Activated T-cell treated with anti-CD3 and anti-CD28 coated beads, Interleukin-2, amount 50 U/mL, for 24 hours (primary cell): ENCODE results near the gene TMPRSS6.
A peak's percentile ranks its signal among the peaks of the same experiment; 100 is the strongest.

ENCODE experiments used
- DNase-seq: peaks from one replicate; pipeline ENCODE4 v3.0.0-alpha.2; 2020
- H3K27ac Mint-ChIP-seq: 2 replicates; pipeline ENCODE4 v1.8.0; 2020; ENCODE audit warnings: mild to moderate bottlenecking, mixed read lengths
- H3K27me3 Mint-ChIP-seq: 2 replicates; pipeline ENCODE4 v1.8.0; 2020; ENCODE audit warnings: mixed read lengths
- H3K36me3 Mint-ChIP-seq: 2 replicates; pipeline ENCODE4 v1.8.0; 2020; ENCODE audit warnings: low read depth, mixed read lengths
- H3K4me1 Mint-ChIP-seq: 2 replicates; pipeline ENCODE4 v1.8.0; 2020; ENCODE audit warnings: low read depth, mixed read lengths
- H3K4me3 Mint-ChIP-seq: 2 replicates; pipeline ENCODE4 v1.8.0; 2020; ENCODE audit warnings: mild to moderate bottlenecking, moderate library complexity, mixed read lengths
- H3K9me3 Mint-ChIP-seq: 2 replicates; pipeline ENCODE4 v1.8.0; 2020; ENCODE audit warnings: mixed read lengths

The TMPRSS6 gene

DNA sequence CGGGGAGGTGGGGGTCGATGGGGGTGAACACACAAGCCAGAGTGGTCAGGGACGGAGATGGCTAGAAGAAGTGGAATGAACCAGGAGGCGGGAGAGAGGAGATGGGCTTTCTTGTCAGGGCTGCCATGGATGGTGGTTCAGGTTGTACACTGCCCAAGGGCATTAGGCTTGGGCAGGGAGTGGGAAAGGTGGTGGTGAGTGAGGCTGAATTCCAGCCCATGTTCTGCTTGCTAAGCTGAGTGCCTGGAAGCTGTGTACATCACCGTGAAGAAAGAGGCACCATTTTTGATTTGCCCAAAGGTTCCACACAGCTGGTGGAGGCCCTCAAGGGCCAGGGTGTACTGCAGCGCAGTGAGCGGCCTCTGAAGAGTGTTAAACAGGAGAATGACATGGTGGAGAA lies 23.3 kb upstream of the TMPRSS6 start:
- no peaks in the 10 kb centered on the region for H3K9me3 Mint-ChIP-seq
- no peaks in the 10 kb centered on the region for H3K27me3 Mint-ChIP-seq
- peaks cover 98% of the 10 kb centered on the region for H3K36me3 Mint-ChIP-seq
- H3K4me3 Mint-ChIP-seq, result no peak overlapping the region
- H3K4me1 Mint-ChIP-seq, result peaks cover 45% of the 10 kb centered on the region
- no peak for DNase-seq
- peak overlapping the region; percentile 76 for H3K27ac Mint-ChIP-seq

DNA sequence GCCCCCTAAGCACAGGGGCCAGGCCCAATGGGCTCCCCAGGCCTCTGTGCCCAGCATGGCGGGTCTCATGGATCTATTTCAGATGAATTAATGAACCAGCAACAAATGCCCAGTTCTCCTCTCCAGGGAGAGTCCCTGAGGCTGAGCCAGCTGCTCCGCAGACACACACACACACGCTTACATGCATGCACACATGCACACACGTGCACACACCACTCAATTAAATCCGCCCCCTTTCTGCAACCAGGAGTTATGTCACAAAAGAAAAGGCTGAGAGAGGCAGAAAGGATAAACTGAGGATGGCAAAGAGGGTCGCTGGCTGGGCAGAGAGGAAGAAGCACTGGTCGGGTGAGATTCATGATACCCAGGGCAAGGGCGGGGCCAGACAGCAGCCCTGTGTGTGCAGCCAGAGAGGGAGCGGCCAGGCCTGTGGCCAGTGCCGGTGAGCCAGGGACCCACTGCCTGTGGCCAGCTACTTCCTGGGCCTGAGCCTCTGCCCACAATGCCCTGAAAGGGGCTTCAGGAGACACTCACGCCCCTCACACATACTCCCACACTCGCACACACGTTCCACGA lies 20.4 kb upstream of the TMPRSS6 start:
- Mint-ChIP-seq H3K27ac (peak overlapping the region; percentile 82), H3K27me3 (no peaks in the 10 kb centered on the region), H3K4me1 (peaks cover 47% of the 10 kb centered on the region), H3K36me3 (peaks cover 97% of the 10 kb centered on the region), H3K4me3 (no peak overlapping the region), H3K9me3 (no peaks in the 10 kb centered on the region)
- no peak for DNase-seq

- peaks cover 97% of the 10 kb centered on the region for H3K36me3 Mint-ChIP-seq
- DNase-seq, result no peak
- no peaks in the 10 kb centered on the region for H3K9me3 Mint-ChIP-seq
- peak overlapping the region; percentile 72 for H3K27ac Mint-ChIP-seq
- no peaks in the 10 kb centered on the region for H3K27me3 Mint-ChIP-seq
- H3K4me3 Mint-ChIP-seq, result no peak overlapping the region
- peaks cover 53% of the 10 kb centered on the region for H3K4me1 Mint-ChIP-seq
Measured at GRCh38 chr22:37128555-37129281, 19.2 kb upstream of the TMPRSS6 start.

DNA sequence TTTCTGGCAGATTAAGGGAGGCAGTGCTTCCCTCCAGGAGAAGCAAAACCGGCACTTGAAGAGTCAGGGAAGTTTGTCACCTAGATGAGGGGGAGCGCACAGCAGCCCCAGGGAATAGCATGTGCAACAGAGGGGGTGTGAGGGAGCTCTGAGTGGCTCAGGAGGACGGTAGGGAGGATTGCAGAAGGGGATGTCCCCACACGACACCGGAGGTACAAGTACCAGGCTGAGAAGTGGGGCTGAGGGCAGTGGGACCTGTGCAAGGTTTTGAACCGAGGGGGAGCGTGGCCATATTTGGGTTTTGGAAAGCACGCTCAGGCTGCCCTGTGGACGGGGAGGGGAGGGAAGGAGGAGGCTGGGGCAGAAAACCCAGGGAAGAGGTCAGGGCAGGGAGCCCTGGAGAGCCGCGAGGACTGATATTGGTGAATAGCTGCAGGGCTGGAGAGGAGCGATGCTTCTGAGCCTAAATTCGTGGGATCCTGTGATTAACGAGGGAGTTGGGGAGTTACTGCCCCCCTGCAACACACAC lies 17.9 kb upstream of the TMPRSS6 start:
- DNase-seq, result no peak
- Mint-ChIP-seq H3K4me3 (no peak overlapping the region), H3K4me1 (peaks cover 56% of the 10 kb centered on the region), H3K27me3 (no peaks in the 10 kb centered on the region), H3K9me3 (no peaks in the 10 kb centered on the region), H3K36me3 (peaks cover 97% of the 10 kb centered on the region), H3K27ac (peak overlapping the region; percentile 90)

- Mint-ChIP-seq H3K36me3 (peaks cover 95% of the 10 kb centered on the region), H3K4me3 (no peak overlapping the region), H3K27ac (peak overlapping the region; percentile 90), H3K27me3 (no peaks in the 10 kb centered on the region), H3K4me1 (peaks cover 60% of the 10 kb centered on the region), H3K9me3 (no peaks in the 10 kb centered on the region)
- DNase-seq, result no peak
Measured at GRCh38 chr22:37126882-37127281, 17.4 kb upstream of the TMPRSS6 start.

DNA sequence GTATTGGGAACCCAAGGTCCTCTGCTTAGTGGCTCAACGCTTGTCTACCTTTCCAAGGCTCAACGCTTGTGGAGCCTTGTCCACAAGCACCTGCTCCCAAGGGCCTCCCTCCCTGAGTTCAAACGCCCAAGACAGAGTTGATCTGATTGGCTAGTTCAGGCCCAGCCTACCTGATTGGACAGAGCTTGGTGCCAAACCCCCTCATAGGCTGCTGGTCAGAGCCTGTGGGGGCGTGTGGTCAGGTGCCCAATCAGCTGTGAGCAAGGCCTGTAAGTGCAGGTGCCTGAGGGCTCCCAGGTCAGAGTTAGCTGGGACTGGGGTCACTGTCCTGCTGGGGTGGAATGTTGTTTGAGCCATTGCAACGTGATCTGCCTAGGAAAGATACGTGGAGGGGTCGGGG lies 16.9 kb upstream of the TMPRSS6 start:
- H3K36me3 Mint-ChIP-seq, result peaks cover 94% of the 10 kb centered on the region

DNA sequence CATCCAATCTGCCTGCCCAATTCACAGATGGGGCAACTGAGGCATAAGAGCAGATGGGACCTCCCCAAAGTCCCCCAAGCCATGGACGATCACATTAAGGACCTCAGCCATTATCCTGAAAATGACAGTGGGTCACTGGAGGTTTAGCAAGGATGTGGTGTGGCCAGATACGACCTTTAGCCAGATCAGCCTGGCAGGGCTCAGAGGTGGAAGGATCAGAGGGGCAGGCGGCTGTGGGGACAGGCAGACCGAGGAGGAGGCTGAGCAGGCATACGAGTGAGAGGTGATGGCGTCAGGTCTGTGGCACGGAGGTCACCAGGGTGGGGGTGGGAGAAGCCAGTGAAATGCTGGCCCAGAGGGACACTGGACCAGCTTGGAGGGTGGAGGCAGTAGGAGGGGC lies 14.1 kb upstream of the TMPRSS6 start:
- no peak for DNase-seq
- Mint-ChIP-seq H3K4me1 (peaks cover 81% of the 10 kb centered on the region), H3K4me3 (peak overlapping the region; percentile 79), H3K9me3 (no peaks in the 10 kb centered on the region), H3K27me3 (no peaks in the 10 kb centered on the region), H3K36me3 (peaks cover 80% of the 10 kb centered on the region), H3K27ac (peak overlapping the region; percentile 99)

More for the DNA sequence above, 16.9 kb upstream of the TMPRSS6 start:
- Mint-ChIP-seq H3K27me3 (no peaks in the 10 kb centered on the region), H3K27ac (peak overlapping the region; percentile 90), H3K4me1 (peaks cover 64% of the 10 kb centered on the region), H3K9me3 (no peaks in the 10 kb centered on the region), H3K4me3 (no peak overlapping the region)
- DNase-seq, result no peak

GRCh38 chr22:37122598-37123180 lies 13.2 kb upstream of the TMPRSS6 start:
- Mint-ChIP-seq H3K27me3 (no peaks in the 10 kb centered on the region), H3K27ac (peak overlapping the region; percentile 99), H3K4me1 (peaks cover 90% of the 10 kb centered on the region), H3K9me3 (no peaks in the 10 kb centered on the region), H3K4me3 (peak overlapping the region; percentile 79), H3K36me3 (peaks cover 78% of the 10 kb centered on the region)
- no peak for DNase-seq

DNA sequence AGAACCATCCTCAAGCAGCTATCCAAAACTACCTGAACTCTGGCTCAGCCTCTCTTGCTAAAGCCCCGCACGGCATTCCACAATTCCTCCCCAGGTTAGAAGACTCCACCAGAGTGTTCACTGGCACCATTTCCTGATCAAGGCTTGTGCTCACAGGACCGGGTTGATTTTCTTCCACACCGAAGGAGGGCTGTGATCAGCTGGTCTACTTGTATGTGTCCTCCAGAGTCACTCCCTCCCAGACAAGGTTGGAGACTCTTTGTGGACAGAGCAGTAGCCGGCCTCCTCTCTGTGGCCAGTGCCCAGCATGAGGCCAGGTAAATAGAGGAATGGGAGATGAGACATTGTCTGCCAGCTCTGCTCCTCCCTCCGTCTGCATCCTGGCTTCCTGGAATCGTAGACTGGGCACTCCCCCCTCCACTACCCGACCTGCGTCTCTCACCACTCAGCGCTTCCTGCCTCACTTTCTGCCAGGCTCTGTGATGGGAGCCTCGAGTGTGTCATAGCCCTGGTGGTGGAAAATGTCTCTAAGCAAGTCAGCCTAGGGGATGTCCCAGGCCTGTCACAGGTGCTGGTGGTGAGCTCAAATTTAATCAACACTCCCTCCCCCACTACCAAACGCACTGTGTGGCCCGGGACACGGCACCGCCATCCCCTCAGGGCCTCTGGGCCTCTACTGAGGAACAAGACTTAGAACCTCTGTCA lies 12.5 kb upstream of the TMPRSS6 start:
- DNase-seq, result peak; percentile 90
- Mint-ChIP-seq H3K27me3 (no peaks in the 10 kb centered on the region), H3K4me3 (peak overlapping the region; percentile 79), H3K4me1 (peaks cover 89% of the 10 kb centered on the region), H3K36me3 (peaks cover 71% of the 10 kb centered on the region), H3K9me3 (no peaks in the 10 kb centered on the region), H3K27ac (peak overlapping the region; percentile 99)

DNA sequence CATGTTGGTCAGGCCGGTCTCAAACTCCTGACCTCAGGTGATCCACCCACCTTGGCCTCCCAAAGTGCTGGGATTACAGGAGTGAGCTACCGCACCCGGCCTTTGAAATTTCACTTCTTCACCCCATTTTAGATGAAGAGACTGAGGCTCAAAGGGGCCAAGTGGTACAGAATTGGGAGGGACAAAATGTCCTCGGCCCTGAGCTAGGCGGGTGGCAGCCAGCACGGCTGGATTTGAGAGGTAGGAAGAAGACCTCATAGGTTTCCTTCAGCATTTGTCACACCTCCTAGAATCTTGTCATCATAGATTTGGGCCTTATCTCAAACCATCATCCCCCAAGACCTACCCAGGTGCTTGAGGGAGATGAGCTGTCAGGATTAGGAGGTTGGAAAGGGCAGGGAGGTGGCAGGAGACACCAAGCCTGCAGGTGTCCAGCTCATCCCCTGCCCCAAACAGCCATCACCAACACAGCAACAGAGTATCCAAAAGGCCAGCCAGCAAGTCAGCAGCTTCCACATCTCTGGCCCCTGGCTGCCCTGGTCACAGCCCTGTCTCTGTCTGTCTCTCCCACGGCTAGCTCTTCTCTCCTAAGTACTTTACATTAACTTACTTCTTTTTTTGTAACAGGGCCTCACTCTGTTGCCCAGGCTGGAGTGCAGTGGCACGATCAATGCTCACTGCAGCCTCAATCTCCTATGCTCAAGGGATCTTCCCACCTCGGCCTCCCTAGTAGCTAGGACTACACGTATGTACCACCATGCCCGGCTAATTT lies 11.2 kb upstream of the TMPRSS6 start:
- no peaks in the 10 kb centered on the region for H3K27me3 Mint-ChIP-seq
- peaks cover 59% of the 10 kb centered on the region for H3K36me3 Mint-ChIP-seq
- H3K4me3 Mint-ChIP-seq, result peak overlapping the region; percentile 79
- H3K4me1 Mint-ChIP-seq, result peaks cover 82% of the 10 kb centered on the region
- peak overlapping the region; percentile 99 for H3K27ac Mint-ChIP-seq
- no peak for DNase-seq
- no peaks in the 10 kb centered on the region for H3K9me3 Mint-ChIP-seq

DNA sequence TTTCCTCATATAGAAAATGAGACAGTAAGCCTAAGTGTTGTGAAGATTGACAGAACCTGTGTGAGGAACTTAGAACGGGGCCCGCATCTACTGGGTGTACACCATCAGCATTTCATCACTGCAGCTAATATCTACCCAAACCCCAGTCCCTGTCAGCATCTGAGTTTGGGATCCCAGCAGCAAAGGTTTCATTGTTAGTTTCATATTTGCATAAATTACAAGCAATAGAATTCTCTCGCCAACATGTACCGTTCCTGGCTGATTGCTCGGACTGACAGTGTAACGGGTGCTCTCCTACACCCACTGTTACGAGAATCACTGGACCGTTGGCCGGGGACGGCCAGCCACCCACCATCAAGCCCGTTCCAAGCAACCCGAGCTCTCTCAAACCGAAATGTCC lies 10.4 kb upstream of the TMPRSS6 start:
- DNase-seq, result no peak
- H3K4me1 Mint-ChIP-seq, result peaks cover 80% of the 10 kb centered on the region
- H3K9me3 Mint-ChIP-seq, result no peaks in the 10 kb centered on the region
- H3K36me3 Mint-ChIP-seq, result peaks cover 51% of the 10 kb centered on the region
- no peaks in the 10 kb centered on the region for H3K27me3 Mint-ChIP-seq
- H3K27ac Mint-ChIP-seq, result peak overlapping the region; percentile 99
- H3K4me3 Mint-ChIP-seq, result no peak overlapping the region

- no peak for DNase-seq
- H3K4me3 Mint-ChIP-seq, result no peak overlapping the region
- no peaks in the 10 kb centered on the region for H3K9me3 Mint-ChIP-seq
- peaks cover 34% of the 10 kb centered on the region for H3K36me3 Mint-ChIP-seq
- peak overlapping the region; percentile 38 for H3K27ac Mint-ChIP-seq
- peaks cover 62% of the 10 kb centered on the region for H3K4me1 Mint-ChIP-seq
- no peaks in the 10 kb centered on the region for H3K27me3 Mint-ChIP-seq
Measured at GRCh38 chr22:37118083-37118482, 8.6 kb upstream of the TMPRSS6 start.

- Mint-ChIP-seq H3K27me3 (no peaks in the 10 kb centered on the region), H3K9me3 (no peaks in the 10 kb centered on the region), H3K27ac (no peak overlapping the region), H3K4me1 (peaks cover 52% of the 10 kb centered on the region), H3K4me3 (no peak overlapping the region), H3K36me3 (peaks cover 25% of the 10 kb centered on the region)
- DNase-seq, result no peak
Measured at GRCh38 chr22:37117092-37117491, 7.6 kb upstream of the TMPRSS6 start.

GRCh38 chr22:37115032-37115431 lies 5.5 kb upstream of the TMPRSS6 start:
- Mint-ChIP-seq H3K27ac (no peak overlapping the region), H3K36me3 (peaks cover 17% of the 10 kb centered on the region), H3K9me3 (no peaks in the 10 kb centered on the region), H3K4me3 (no peak overlapping the region), H3K27me3 (no peaks in the 10 kb centered on the region), H3K4me1 (peaks cover 35% of the 10 kb centered on the region)
- DNase-seq, result no peak
